ENCODE data around the gene CYP27C1. TPM values are rescaled to one million over a fixed set of nuclear protein-coding genes. Genes with fewer than 3 reads are reported as not detected.

Gene CYP27C1
- total RNA-seq, 1 experiment from 2014 or later: not detected

- Histone ChIP-seq H3K4me3 (replicated peaks in 1 of 2; ENCODE audit: low read depth in 1 of 2, low read length in 2 of 2) (no peak overlapping the region), H3K4me2 (ENCODE audit: low read length) (no peak overlapping the region), H3K9me3 (ENCODE audit: control insufficient read depth in 1 of 2, insufficient read depth in 1 of 2, low read depth in 1 of 2, low read length in 2 of 2) (no peaks in the 10 kb centered on the region), H3K9ac (ENCODE audit: low read length) (no peak overlapping the region), H3K36me3 (ENCODE audit: control insufficient read depth in 1 of 2, insufficient read depth in 2 of 2, low read length in 2 of 2) (no peaks in the 10 kb centered on the region), H3K9me2 (ENCODE audit: insufficient read depth) (no peaks in the 10 kb centered on the region), H3K4me1 (ENCODE audit: control insufficient read depth in 1 of 2, insufficient read depth in 2 of 2, low read length in 2 of 2) (no peaks in the 10 kb centered on the region; a peak in 1 of 4 replicates), H3K27me3 (ENCODE audit: insufficient read depth, low read length) (no peaks in the 10 kb centered on the region), H3K27ac (ENCODE audit: low read depth, low read length) (no peak overlapping the region), H3K79me2 (ENCODE audit: insufficient read depth, low read length) (no peaks in the 10 kb centered on the region), H2AFZ (ENCODE audit: low read depth, low read length, poor library complexity, severe bottlenecking) (no peak overlapping the region), H4K20me1 (ENCODE audit: insufficient read depth) (no peaks in the 10 kb centered on the region)
- no TSS peak for BruUV-seq (replicated peaks)
- ChIA-PET CTCF (interaction anchor here (0.8 to 3.1 kb wide), 5 partner anchors 106 to 202 kb away, joined by 3 to 11 read pairs (median 3); no protein-coding TSS in a partner anchor), POLR2A (no interaction called here), RAD21 (ENCODE audit: low non-redundant PET in 1 of 2, low total read pairs in 2 of 2, uncharacterized antibody in 2 of 2, unreplicated experiment in 2 of 2) (interaction anchor here in 1 of 2 experiments (0.7 kb wide), 1 partner anchor 190 kb away, joined by 5 read pairs; no protein-coding TSS in a partner anchor)
- intact Hi-C loops (cut with micrococcal nuclease): loop anchor here (2.0 kb wide), 2 partner anchors 105 to 203 kb away; no protein-coding TSS in a partner anchor
- ATAC-seq: peak; percentile 88
- no peak for TF ChIP-seq JUND (IDR thresholded peaks at IDR 0.05)
- TF ChIP-seq RAD21 (IDR thresholded peaks at IDR 0.05; ENCODE audit: low read depth): peak; percentile 73
- peak; percentile 24 to 33 (median 31); a peak in 2 of 6 replicates for TF ChIP-seq CTCF (IDR thresholded peaks at IDR 0.05 in 2 of 3, conservative IDR thresholded peaks at IDR 0.05 in 1 of 3; ENCODE audit: borderline replicate concordance in 1 of 3, insufficient read depth in 1 of 3, low read depth in 2 of 3, low read length in 2 of 3)
- no peak for DNase-seq (ENCODE audit: low read depth, low spot score)
These were observed 46.0 kb downstream of the CYP27C1 start for GRCh38 chr2:127174136-127174535.

- no peaks in the 10 kb centered on the region for H3K36me3 ChIP-seq (ENCODE audit: control insufficient read depth in 1 of 2, insufficient read depth in 2 of 2, low read length in 2 of 2)
- ChIA-PET RAD21 (ENCODE audit: low non-redundant PET in 1 of 2, low total read pairs in 2 of 2, uncharacterized antibody in 2 of 2, unreplicated experiment in 2 of 2) (no interaction called here), CTCF (interaction anchor here (3.1 kb wide), 1 partner anchor 105 kb away, joined by 11 read pairs; no protein-coding TSS in a partner anchor), POLR2A (no interaction called here)
- no peak overlapping the region for H3K4me2 ChIP-seq (ENCODE audit: low read length)
- H3K9me3 ChIP-seq (ENCODE audit: control insufficient read depth in 1 of 2, insufficient read depth in 1 of 2, low read depth in 1 of 2, low read length in 2 of 2): no peaks in the 10 kb centered on the region
- no peak overlapping the region for H2AFZ ChIP-seq (ENCODE audit: low read depth, low read length, poor library complexity, severe bottlenecking)
- H3K4me3 ChIP-seq (replicated peaks in 1 of 2; ENCODE audit: low read depth in 1 of 2, low read length in 2 of 2): no peak overlapping the region
- H4K20me1 ChIP-seq (ENCODE audit: insufficient read depth): no peaks in the 10 kb centered on the region
- no peak overlapping the region for H3K27ac ChIP-seq (ENCODE audit: low read depth, low read length)
- no TSS peak for BruUV-seq (replicated peaks)
- DNase-seq (ENCODE audit: low read depth, low spot score) (no peak), ATAC-seq (no peak)
- H3K9ac ChIP-seq (ENCODE audit: low read length): no peak overlapping the region
- H3K9me2 ChIP-seq (ENCODE audit: insufficient read depth): no peaks in the 10 kb centered on the region
- H3K79me2 ChIP-seq (ENCODE audit: insufficient read depth, low read length): no peaks in the 10 kb centered on the region
- H3K27me3 ChIP-seq (ENCODE audit: insufficient read depth, low read length): no peaks in the 10 kb centered on the region
- no peaks in the 10 kb centered on the region; a peak in 1 of 4 replicates for H3K4me1 ChIP-seq (ENCODE audit: control insufficient read depth in 1 of 2, insufficient read depth in 2 of 2, low read length in 2 of 2)
- intact Hi-C loops (cut with micrococcal nuclease): no loop called here
- TF ChIP-seq ATF3 (IDR thresholded peaks at IDR 0.05) (no peak), CTCF (IDR thresholded peaks at IDR 0.05 in 2 of 3, conservative IDR thresholded peaks at IDR 0.05 in 1 of 3; ENCODE audit: borderline replicate concordance in 1 of 3, insufficient read depth in 1 of 3, low read depth in 2 of 3, low read length in 2 of 3) (no peak), SP1 (IDR thresholded peaks at IDR 0.05; ENCODE audit: low read depth) (no peak), ZFX (IDR thresholded peaks at IDR 0.05) (no peak), ZNF274 (IDR thresholded peaks at IDR 0.05; ENCODE audit: low read depth, low read length) (no peak), CBX3 (IDR thresholded peaks at IDR 0.05; ENCODE audit: low read depth) (no peak), EGR1 (IDR thresholded peaks at IDR 0.05; ENCODE audit: low read depth) (no peak), FOSL1 (IDR thresholded peaks at IDR 0.05; ENCODE audit: low read depth) (no peak), JUND (IDR thresholded peaks at IDR 0.05) (no peak), YY1 (IDR thresholded peaks at IDR 0.05; ENCODE audit: extremely low read depth, insufficient replicate concordance, low read depth, low read length) (no peak), SRF (IDR thresholded peaks at IDR 0.05; ENCODE audit: low read depth) (no peak), EZH2 (IDR thresholded peaks at IDR 0.05) (no peak), TCF7L2 (IDR thresholded peaks at IDR 0.05; ENCODE audit: borderline replicate concordance, extremely low read depth, insufficient read depth, insufficient read length) (no peak)
These were observed 47.0 kb downstream of the CYP27C1 start for GRCh38 chr2:127173057-127173456.
